A549 (cell line): ENCODE measurements around the gene PCGF6. TPM values are rescaled to one million over a fixed set of nuclear protein-coding genes. Genes with fewer than 3 reads are reported as not detected.

Experiments
- ATAC-seq, 2 experiments: fragments of 200-7000 bp in 1 of 2; fragments of >200 bp in 1 of 2; cut with Nextera tagmentation in 1 of 2; cut with Tn5 transposase in 1 of 2; 3 replicates each; pipeline versions ENCODE4 v1.8.0 to v1.9.1; 2018 to 2020; ENCODE audit warnings: mild to moderate bottlenecking in 1 of 2, moderate library complexity in 1 of 2
- CTCF ChIA-PET: fragments of 300-600 bp; sonication (Branson Sonifier 250); formaldehyde crosslinking; extraction: SDS; loops from one replicate; lab custom pipeline; 2021; ENCODE audit warnings: antibody characterized with exemption, inconsistent platforms; lab: Yijun Ruan, JAX
- POLR2A ChIA-PET: fragments of 350-600 bp; formaldehyde crosslinking; extraction: SDS; loops from one replicate; lab custom pipeline; 2021; ENCODE audit warnings: antibody characterized with exemption, inconsistent platforms; lab: Yijun Ruan, JAX
- DNase-seq, 2 experiments: peaks; one replicate each; pipeline versions ENCODE4 v3.0.0 to v3.0.0-alpha.2; 2011 to 2016; ENCODE audit warnings: low read depth in 1 of 2, low spot score in 1 of 2
- FAIRE-seq: peaks from 2 replicates; lab custom pipeline; 2011; peaks lifted over from hg19 to GRCh38; lab: Jason Lieb, UNC
- H3K27ac ChIP-seq, 2 experiments: fragments of >200 bp; sonication (Bioruptor Twin); formaldehyde crosslinking; 3 replicates each; pipeline ENCODE4 v1.5.1; 2016 to 2017
- H3K4me1 ChIP-seq: fragments of >200 bp; sonication (Bioruptor Twin); formaldehyde crosslinking; 3 replicates; pipeline ENCODE4 v1.6.1; 2016
- H3K4me2 ChIP-seq: fragments of >200 bp; sonication (Bioruptor Twin); formaldehyde crosslinking; 3 replicates; pipeline ENCODE4 v1.6.1; 2016
- H3K4me3 ChIP-seq: fragments of >200 bp; sonication (Bioruptor Twin); formaldehyde crosslinking; 3 replicates; pipeline ENCODE4 v1.5.1; 2016
- H3K9me3 ChIP-seq: fragments of >200 bp; sonication (Bioruptor Twin); formaldehyde crosslinking; 3 replicates; pipeline ENCODE4 v1.6.1; 2016
- BHLHE40 ChIP-seq: IDR thresholded peaks from 2 replicates; pipeline ENCODE4 v1.6.1; 2012; ENCODE audit warnings: low read depth, low read length, inconsistent platforms
- CBX8 ChIP-seq: fragments of 200-600 bp; sonication (generic); IDR thresholded peaks from 2 replicates; pipeline ENCODE4 v1.6.1; 2016
- CEBPB ChIP-seq, 2 experiments: fragments of >200 bp in 1 of 2; sonication (Bioruptor Twin) in 1 of 2; formaldehyde crosslinking in 1 of 2; IDR thresholded peaks; 2 replicates each; pipeline ENCODE4 v1.6.1; 2012 to 2016
- CHD2 ChIP-seq: fragments of 150-350 bp; IDR thresholded peaks from 2 replicates; pipeline ENCODE4 v1.6.1; 2014; ENCODE audit warnings: low read length; ENCODE audit not compliant: partially characterized antibody
- CHD4 ChIP-seq: fragments of 200-600 bp; sonication (generic); IDR thresholded peaks from 2 replicates; pipeline ENCODE4 v1.6.1; 2016; ENCODE audit warnings: antibody characterized with exemption, mild to moderate bottlenecking, borderline replicate concordance
- EHF ChIP-seq: fragments of 250-450 bp; sonication (Bioruptor Pico); IDR thresholded peaks from 2 replicates; pipeline ENCODE4 v1.5.0; 2020; ENCODE audit warnings: mild to moderate bottlenecking
- EP300 ChIP-seq, 2 experiments: fragments of >200 bp; sonication (Bioruptor Twin); formaldehyde crosslinking; IDR thresholded peaks; 2 replicates in 1 of 2; 3 replicates in 1 of 2; pipeline ENCODE4 v1.6.1; 2016 to 2017
- FOSB ChIP-seq: fragments of 250-450 bp; sonication (Bioruptor Pico); IDR thresholded peaks from 2 replicates; pipeline ENCODE4 v1.5.0; 2020; ENCODE audit warnings: mild to moderate bottlenecking, moderate library complexity
- FOSL2 ChIP-seq, 2 experiments: fragments of 450-650 bp in 1 of 2; fragments of >200 bp in 1 of 2; sonication (Bioruptor Twin) in 1 of 2; formaldehyde crosslinking; IDR thresholded peaks; 2 replicates each; pipeline versions ENCODE4 v1.5.0 to v1.6.1; 2016 to 2020; ENCODE audit warnings: mild to moderate bottlenecking in 1 of 2, moderate library complexity in 1 of 2
- FOXS1 ChIP-seq: fragments of 250-450 bp; sonication (Bioruptor Pico); IDR thresholded peaks from 2 replicates; pipeline ENCODE4 v1.5.0; 2020; ENCODE audit warnings: mild to moderate bottlenecking, moderate library complexity
- HDAC2 ChIP-seq: fragments of 200-600 bp; sonication (generic); IDR thresholded peaks from 2 replicates; pipeline ENCODE4 v1.6.1; 2016
- HOXA7 ChIP-seq: fragments of 250-450 bp; sonication (Bioruptor Pico); IDR thresholded peaks from 2 replicates; pipeline ENCODE4 v1.5.0; 2020; ENCODE audit warnings: mild to moderate bottlenecking, moderate library complexity
- HOXB13 ChIP-seq: fragments of 250-450 bp; sonication (Bioruptor Pico); IDR thresholded peaks from 2 replicates; pipeline ENCODE4 v1.5.0; 2020; ENCODE audit warnings: low read depth, mild to moderate bottlenecking, moderate library complexity
- HOXB5 ChIP-seq: fragments of 250-450 bp; sonication (Bioruptor Pico); IDR thresholded peaks from 2 replicates; pipeline ENCODE4 v1.5.0; 2020; ENCODE audit warnings: mild to moderate bottlenecking, moderate library complexity
- JUN ChIP-seq, 2 experiments: fragments of >200 bp; sonication (Bioruptor Twin); formaldehyde crosslinking; IDR thresholded peaks; 2 replicates in 1 of 2; 3 replicates in 1 of 2; pipeline ENCODE4 v1.6.1; 2016 to 2017
- MAZ ChIP-seq: fragments of 150-350 bp; IDR thresholded peaks from 2 replicates; pipeline ENCODE4 v1.6.1; 2014; ENCODE audit warnings: antibody characterized with exemption, low read depth, low read length, borderline replicate concordance
- NFE2L2 ChIP-seq: fragments of 150-350 bp; conservative IDR thresholded peaks from 2 replicates; pipeline ENCODE4 v1.6.1; 2014; ENCODE audit warnings: low read length
- PHF8 ChIP-seq: fragments of 200-600 bp; sonication (generic); IDR thresholded peaks from 2 replicates; pipeline ENCODE4 v1.6.1; 2016; ENCODE audit warnings: low read depth, mild to moderate bottlenecking, antibody characterized with exemption, moderate library complexity, borderline replicate concordance
- POLR2A ChIP-seq: IDR thresholded peaks from 2 replicates; pipeline ENCODE4 v1.6.1; 2012; ENCODE audit warnings: mild to moderate bottlenecking, low read length
- RARB ChIP-seq: fragments of 250-450 bp; sonication (Bioruptor Pico); IDR thresholded peaks from 2 replicates; pipeline ENCODE4 v1.8.0; 2021; ENCODE audit warnings: mild to moderate bottlenecking, moderate library complexity
- RFX5 ChIP-seq: fragments of 450-650 bp; IDR thresholded peaks from 2 replicates; pipeline ENCODE4 v1.7.1; 2014; ENCODE audit warnings: antibody characterized with exemption, mild to moderate bottlenecking, moderate library complexity
- SMC3 ChIP-seq: fragments of >200 bp; sonication (Bioruptor Twin); formaldehyde crosslinking; IDR thresholded peaks from 3 replicates; pipeline ENCODE4 v1.6.1; 2018; ENCODE audit warnings: inconsistent platforms
- TFCP2L1 ChIP-seq: fragments of 250-450 bp; sonication (Bioruptor Pico); IDR thresholded peaks from 2 replicates; pipeline ENCODE4 v1.5.0; 2021; ENCODE audit warnings: mild to moderate bottlenecking
- TP53 ChIP-seq: fragments of 250-450 bp; sonication (Bioruptor Pico); IDR thresholded peaks from 2 replicates; pipeline ENCODE4 v1.5.0; 2021; ENCODE audit warnings: mild to moderate bottlenecking, moderate library complexity
- ZC3H11A ChIP-seq: fragments of 450-650 bp; IDR thresholded peaks from 2 replicates; pipeline ENCODE4 v1.6.1; 2014; ENCODE audit warnings: antibody characterized with exemption, mild to moderate bottlenecking
- ZNF302 ChIP-seq: fragments of 250-450 bp; sonication (Bioruptor Pico); IDR thresholded peaks from 2 replicates; pipeline ENCODE4 v1.9.0; 2021; ENCODE audit warnings: inconsistent platforms, mild to moderate bottlenecking, moderate library complexity
- WGBS: methylation state at CpG from one replicate; pipeline ENCODE4 v1.1.6; 2017; ENCODE audit errors: missing lambda C conversion rate; 5-methylcytosine and 5-hydroxymethylcytosine counted together
- polyA plus RNA-seq, 4 experiments: library from polyadenylated mRNA; depleted of rRNA in 3 of 4; stranded (reverse); fragments of >200 nt; fragmentation: RNase III in 1 of 4; extraction: RNeasy Plus Mini Kit Qiagen cat#74134 plus additional on column Dnase treatment in 1 of 4; gene quantifications; 2 replicates in 3 of 4; 3 replicates in 1 of 4; pipeline ENCODE4 v1.2.3, GENCODE V29; 2011 to 2017
- TF ChIP-seq, protein P1 (sequence below): fragments of >200 bp; sonication (Bioruptor Twin); formaldehyde crosslinking; IDR thresholded peaks from 2 replicates; pipeline ENCODE4 v1.6.1; 2016
- TF ChIP-seq, protein P2 (sequence below): IDR thresholded peaks from 2 replicates; pipeline ENCODE4 v1.6.1; 2012

The PCGF6 gene
- polyA plus RNA-seq, 2 of the 4 experiments (the other 2 are of a cell fraction), result 11.3 to 17.6 TPM

DNA sequence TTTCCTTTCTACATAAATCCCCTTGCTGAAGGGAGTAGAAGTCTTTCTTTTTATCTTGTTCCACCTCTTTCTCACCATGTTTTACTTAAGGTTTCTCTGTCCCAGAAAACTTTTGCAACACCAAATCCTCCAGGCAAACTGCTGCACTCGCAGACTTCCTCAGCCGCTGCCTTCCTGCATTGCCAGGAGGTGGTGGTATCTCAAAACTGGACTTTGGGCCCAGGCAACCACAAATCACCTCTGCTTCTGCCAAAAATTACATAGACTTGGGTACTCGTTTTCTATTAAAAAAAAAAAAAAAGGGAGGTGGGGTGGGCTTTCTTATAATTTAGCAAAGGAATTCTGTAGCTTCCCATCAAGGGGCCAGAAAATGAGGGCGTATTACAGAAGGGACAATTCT lies 59.4 kb downstream of the PCGF6 start (continued):
- no peak for TF ChIP-seq EHF (CRISPR knock-in tag)
- no peak for TF ChIP-seq CHD4
- TF ChIP-seq, all 56 proteins: peak for 0

DNA sequence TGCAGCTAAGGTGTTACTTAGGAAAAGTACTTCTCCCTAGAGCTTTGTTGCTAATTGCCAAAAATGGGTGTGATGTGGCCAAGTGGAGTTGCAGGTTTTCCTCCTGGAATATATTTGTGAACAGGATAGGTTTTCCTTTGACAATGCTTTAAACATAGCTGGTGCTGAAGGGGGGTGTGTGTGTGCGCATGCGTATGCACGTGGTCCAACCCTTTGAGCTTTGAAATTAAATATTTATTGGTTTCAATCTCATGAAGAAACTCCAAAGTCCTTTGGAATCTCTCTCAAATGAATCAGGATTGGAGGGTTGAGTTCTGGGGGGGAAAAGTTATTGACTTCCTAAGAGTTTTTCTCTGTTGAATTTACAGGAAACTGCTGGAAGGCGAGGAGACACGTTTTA lies 62.9 kb downstream of the PCGF6 start:
- DNase-seq (no peak), ATAC-seq (no peak), FAIRE-seq (no peak)
- Histone ChIP-seq H3K4me1 (no peaks in the 10 kb centered on the region), H3K9me3 (no peaks in the 10 kb centered on the region), H3K4me2 (no peak overlapping the region), H3K27ac (no peak overlapping the region), H3K4me3 (no peak overlapping the region)
- 70% methylated on average over 5 of the region's 5 CpGs for WGBS
- TF ChIP-seq RARB (CRISPR knock-in tag), result no peak
- no peak for TF ChIP-seq FOSB (CRISPR knock-in tag)
- TF ChIP-seq BHLHE40, result no peak
- POLR2A ChIA-PET, result no interaction called here
- CTCF ChIA-PET, result interaction anchor here (0.7 to 1.1 kb wide), 4 partner anchors 44 to 56 kb away, joined by 3 read pairs; no protein-coding TSS in a partner anchor

DNA sequence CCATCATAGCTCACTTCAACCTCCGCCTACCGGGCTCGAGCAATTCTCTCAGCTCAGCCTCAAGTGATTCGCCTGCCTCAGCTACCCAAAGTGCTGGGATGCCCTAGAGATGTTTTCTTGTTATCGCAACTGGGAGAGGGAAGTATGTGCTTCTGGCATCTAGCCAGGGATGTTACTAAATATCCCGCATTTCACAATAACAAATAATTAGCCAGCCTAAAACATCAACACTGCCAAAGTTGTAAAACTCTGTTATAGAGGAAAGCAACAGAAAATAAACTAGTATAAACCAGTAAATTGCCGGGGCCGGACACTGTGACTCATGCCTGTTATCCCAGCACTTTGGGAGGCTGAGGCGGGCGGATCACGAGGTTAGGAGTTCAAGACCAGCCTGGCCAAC lies 66.8 kb downstream of the PCGF6 start:
- H3K27ac ChIP-seq, result no peak overlapping the region
- no peak overlapping the region for H3K4me3 ChIP-seq
- DNase-seq (peak in 1 of 2 experiments; percentile 52), ATAC-seq (peak in 1 of 2 experiments; percentile 51; a peak in 2 of 6 replicates), FAIRE-seq (no peak)
- ChIA-PET CTCF (no interaction called here), POLR2A (no interaction called here)
- H3K9me3 ChIP-seq, result no peaks in the 10 kb centered on the region
- 59% methylated on average over 11 of the region's 11 CpGs for WGBS
- peaks cover 4% of the 10 kb centered on the region; the same call in 1 of the 3 replicates for H3K4me1 ChIP-seq
- TF ChIP-seq, protein P1, sequence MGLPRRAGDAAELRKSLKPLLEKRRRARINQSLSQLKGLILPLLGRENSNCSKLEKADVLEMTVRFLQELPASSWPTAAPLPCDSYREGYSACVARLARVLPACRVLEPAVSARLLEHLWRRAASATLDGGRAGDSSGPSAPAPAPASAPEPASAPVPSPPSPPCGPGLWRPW, result no peak; the same call in 1 of the 2 replicates
- TF ChIP-seq FOSL2 (IDR thresholded peaks at IDR 0.05) (no peak), FOSL2 (CRISPR knock-in tag; IDR thresholded peaks at IDR 0.05) (peak; percentile 42), POLR2A (no peak), CEBPB (IDR thresholded peaks at IDR 0.05) (peak; percentile 58 to 71; a peak in 2 of 4 replicates)
- no peak overlapping the region for H3K4me2 ChIP-seq

DNA sequence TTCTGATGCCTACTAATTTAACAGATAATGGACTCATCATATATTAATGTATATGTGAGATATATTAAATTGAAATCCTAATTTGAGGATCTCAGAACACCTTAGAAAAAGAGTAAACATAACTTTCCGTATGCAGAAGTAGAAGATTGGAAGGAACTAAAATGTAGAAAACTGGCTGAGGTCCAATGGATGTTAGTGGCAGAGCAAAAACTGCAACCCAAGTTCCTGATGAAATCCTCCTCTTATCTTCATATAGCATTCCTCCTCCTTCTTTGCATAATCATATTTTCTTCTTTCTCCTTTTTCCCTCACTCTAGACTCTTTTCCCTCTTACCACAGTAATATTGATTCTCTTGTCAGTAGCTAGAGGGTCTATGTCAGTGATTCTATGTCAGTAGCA lies 68.0 kb downstream of the PCGF6 start:
- CTCF ChIA-PET, result no interaction called here
- ATAC-seq, result no peak
- no peak for FAIRE-seq

DNA sequence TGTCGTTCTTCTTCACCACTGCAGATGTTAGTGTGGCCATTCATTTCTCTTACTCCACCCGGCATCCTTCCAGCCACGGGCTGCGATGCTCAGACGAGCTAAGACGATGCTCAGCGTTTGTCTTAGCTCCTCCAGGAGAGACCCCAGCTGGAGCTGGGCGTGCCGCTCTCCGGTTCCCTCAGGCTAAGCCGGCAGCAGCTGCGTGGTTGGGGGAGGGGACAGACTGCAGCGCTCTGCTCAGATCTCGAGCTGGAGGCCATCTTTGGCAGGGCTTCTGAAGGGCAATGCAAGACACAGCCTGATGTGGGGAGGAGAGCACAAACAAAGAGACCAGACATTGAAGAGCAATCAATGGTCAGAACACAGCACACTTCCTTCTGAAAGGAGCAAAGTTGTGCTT lies 69.2 kb downstream of the PCGF6 start:
- ChIA-PET POLR2A (no interaction called here), CTCF (interaction anchor here (1.1 to 1.9 kb wide), 3 partner anchors 10 to 52 kb away, joined by 4 read pairs; no protein-coding TSS in a partner anchor)
- ATAC-seq (no peak), DNase-seq (no peak), FAIRE-seq (no peak)
- no peak overlapping the region for H3K27ac ChIP-seq
- peak overlapping the region; percentile 27; the same call in 2 of the 3 replicates for H3K4me2 ChIP-seq
- TF ChIP-seq HOXB5 (no peak), BHLHE40 (no peak), NFE2L2 (no peak), TP53 (no peak), HOXB13 (CRISPR knock-in tag) (no peak), ZNF302 (CRISPR knock-in tag) (no peak), SMC3 (no peak), CHD2 (no peak), PHF8 (no peak), MAZ (no peak), CBX8 (no peak), JUN (IDR thresholded peaks at IDR 0.05) (no peak), TFCP2L1 (CRISPR knock-in tag) (no peak), RFX5 (no peak), CEBPB (IDR thresholded peaks at IDR 0.05) (no peak), EP300 (IDR thresholded peaks at IDR 0.05) (no peak), FOXS1 (CRISPR knock-in tag) (no peak)
- TF ChIP-seq, protein P2, sequence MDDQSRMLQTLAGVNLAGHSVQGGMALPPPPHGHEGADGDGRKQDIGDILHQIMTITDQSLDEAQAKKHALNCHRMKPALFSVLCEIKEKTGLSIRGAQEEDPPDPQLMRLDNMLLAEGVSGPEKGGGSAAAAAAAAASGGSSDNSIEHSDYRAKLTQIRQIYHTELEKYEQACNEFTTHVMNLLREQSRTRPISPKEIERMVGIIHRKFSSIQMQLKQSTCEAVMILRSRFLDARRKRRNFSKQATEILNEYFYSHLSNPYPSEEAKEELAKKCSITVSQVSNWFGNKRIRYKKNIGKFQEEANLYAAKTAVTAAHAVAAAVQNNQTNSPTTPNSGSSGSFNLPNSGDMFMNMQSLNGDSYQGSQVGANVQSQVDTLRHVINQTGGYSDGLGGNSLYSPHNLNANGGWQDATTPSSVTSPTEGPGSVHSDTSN, result no peak
- H3K9me3 ChIP-seq, result 0 out of 3 replicates have a peak, but pooled peaks cover 2% of the 10 kb centered on the region
- H3K4me1 ChIP-seq, result peaks cover 12% of the 10 kb centered on the region
- 71% methylated on average over 10 of the region's 14 CpGs for WGBS
- no peak overlapping the region for H3K4me3 ChIP-seq

More for the DNA sequence above, 68.0 kb downstream of the PCGF6 start:
- Histone ChIP-seq H3K4me3 (no peak overlapping the region), H3K9me3 (0 out of 3 replicates have a peak, but pooled peaks cover 2% of the 10 kb centered on the region), H3K4me2 (no peak overlapping the region), H3K27ac (no peak overlapping the region), H3K4me1 (peaks cover 7% of the 10 kb centered on the region; the same call in 2 of the 3 replicates)
- no peak for DNase-seq
- POLR2A ChIA-PET, result no interaction called here
- whole genome bisulfite sequencing, result 66% methylated on average over 1 of the region's 1 CpG
- no peak for TF ChIP-seq FOSB (CRISPR knock-in tag)
- TF ChIP-seq, protein P2, result no peak
- TF ChIP-seq HOXA7 (CRISPR knock-in tag), result no peak
- no peak for TF ChIP-seq HDAC2
- TF ChIP-seq ZC3H11A, result no peak
